Sciatic nerve (tissue), 2 donors: ENCODE measurements around the gene YBEY. TPM values are rescaled to one million over a fixed set of nuclear protein-coding genes. Genes with fewer than 3 reads are reported as not detected.

Source experiments
- ATAC-seq: fragments of 200-7000 bp; cut with Tn5 transposase; one replicate; pipeline ENCODE4 v1.9.1; 2020; ENCODE audit warnings: mild to moderate bottlenecking, moderate library complexity
- DNase-seq: peaks from one replicate; pipeline ENCODE4 v3.0.0-alpha.2; 2020; ENCODE audit warnings: low spot score
- intact Hi-C: fragments of 100-400 bp; cut with DNase I; formaldehyde crosslinking; loops from one replicate; pipeline ENCODE4 v1.14.2; 2022
- total RNA-seq: library from RNA; stranded (reverse); fragmentation: NEBNext Ultra II Directional; extraction: Animal tissue kit (Norgen Biotek cat#: 25700); gene quantifications from one replicate; pipeline ENCODE4 v1.2.1, GENCODE V29; 2021
- donor health status: DM: no; HTN: no; CAD: no.
- donor health status: DM: no; HTN: no; CAD: no.

Gene YBEY
- total RNA-seq, 1 donor from 2014 or later, result 12.7 TPM

- DNase-seq, result no peak
- ATAC-seq, result no peak
- intact Hi-C loops, result no loop called here
These were observed 29.6 kb upstream of the YBEY start for GRCh38 chr21:46256501-46256994.

GRCh38 chr21:46264046-46264689, 22.0 kb upstream of the YBEY start:
- intact Hi-C loops, result no loop called here
- no peak for DNase-seq
- ATAC-seq, result peak; percentile 22

- peak; percentile 50 for ATAC-seq
- intact Hi-C loops, result no loop called here
These were observed 21.4 kb upstream of the YBEY start for GRCh38 chr21:46264690-46265144.

GRCh38 chr21:46265736-46266525, 20.2 kb upstream of the YBEY start:
- no peak for ATAC-seq
- DNase-seq, result no peak
- intact Hi-C loops, result no loop called here

More at GRCh38 chr21:46264690-46265144, 21.4 kb upstream of the YBEY start:
- no peak for DNase-seq

- intact Hi-C loops, result no loop called here
- ATAC-seq (no peak), DNase-seq (no peak)
These were observed 19.2 kb upstream of the YBEY start for GRCh38 chr21:46266946-46267345.

GRCh38 chr21:46268371-46268770, 17.8 kb upstream of the YBEY start:
- DNase-seq, result no peak
- ATAC-seq, result no peak
- intact Hi-C loops, result no loop called here

- no peak for ATAC-seq
- DNase-seq, result no peak
- intact Hi-C loops, result no loop called here
These were observed 16.7 kb upstream of the YBEY start for GRCh38 chr21:46269466-46269865.

- ATAC-seq (no peak), DNase-seq (no peak)
These were observed 12.8 kb upstream of the YBEY start for GRCh38 chr21:46273341-46273740.

GRCh38 chr21:46274797-46275390, 11.2 kb upstream of the YBEY start:
- intact Hi-C loops, result no loop called here
- DNase-seq, result no peak
- no peak for ATAC-seq

More at GRCh38 chr21:46273341-46273740, 12.8 kb upstream of the YBEY start:
- intact Hi-C loops, result no loop called here

GRCh38 chr21:46284077-46284644, 2.0 kb upstream of the YBEY start:
- intact Hi-C loops, result no loop called here
- ATAC-seq (no peak), DNase-seq (no peak)

- no peak for DNase-seq
- ATAC-seq, result no peak
- intact Hi-C loops, result no loop called here
These were observed 1.4 kb upstream of the YBEY start for GRCh38 chr21:46284733-46285132.

- intact Hi-C loops, result no loop called here
- ATAC-seq, result no peak
- no peak for DNase-seq
These were observed 908 bp upstream of the YBEY start, which contains the start of gene MCM3AP for GRCh38 chr21:46285206-46285661. Gene MCM3AP (minus strand): TSS chr21:46285611. CDS start chr21:46285286, 325 bp downstream.

GRCh38 chr21:46286648-46287002, 483 bp downstream of the YBEY start:
- DNase-seq, result no peak
- no peak for ATAC-seq
- intact Hi-C loops, result no loop called here

- ATAC-seq, result no peak
- intact Hi-C loops, result no loop called here
These were observed 1.4 kb downstream of the YBEY start for GRCh38 chr21:46287541-46287940.

GRCh38 chr21:46289655-46290179, 3.6 kb downstream of the YBEY start:
- no peak for DNase-seq
- no peak for ATAC-seq
- intact Hi-C loops, result no loop called here

More at GRCh38 chr21:46287541-46287940, 1.4 kb downstream of the YBEY start:
- no peak for DNase-seq

GRCh38 chr21:46291561-46291960, 5.4 kb downstream of the YBEY start:
- ATAC-seq (no peak), DNase-seq (no peak)
- intact Hi-C loops, result no loop called here

- DNase-seq (no peak), ATAC-seq (no peak)
- intact Hi-C loops, result no loop called here
These were observed 8.6 kb downstream of the YBEY start for GRCh38 chr21:46294647-46295176.

- intact Hi-C loops, result no loop called here
- ATAC-seq (peak; percentile 9), DNase-seq (no peak)
These were observed 9.1 kb downstream of the YBEY start for GRCh38 chr21:46295177-46295770.
